Endothelial cell (in vitro differentiated cells): Measurements from ENCODE around the gene KLF13. TPM values are rescaled to one million over a fixed set of nuclear protein-coding genes. Genes with fewer than 3 reads are reported as not detected.

Experiments
- DNase-seq: peaks from one replicate; pipeline ENCODE4 v3.0.0; 2021; ENCODE audit warnings: low spot score
- H3K27ac Mint-ChIP-seq: one replicate; pipeline ENCODE4 v1.8.0; 2021; ENCODE audit warnings: mixed read lengths, inconsistent platforms; ENCODE audit not compliant: unreplicated experiment
- H3K27me3 Mint-ChIP-seq: one replicate; pipeline ENCODE4 v1.8.0; 2021; ENCODE audit warnings: mild to moderate bottlenecking, moderate library complexity, mixed read lengths, inconsistent platforms; ENCODE audit not compliant: unreplicated experiment
- H3K36me3 Mint-ChIP-seq: one replicate; pipeline ENCODE4 v1.8.0; 2021; ENCODE audit warnings: mild to moderate bottlenecking, low read depth, mixed read lengths, inconsistent platforms; ENCODE audit not compliant: unreplicated experiment
- H3K4me1 Mint-ChIP-seq: one replicate; pipeline ENCODE4 v1.8.0; 2021; ENCODE audit warnings: mild to moderate bottlenecking, mixed read lengths, inconsistent platforms; ENCODE audit not compliant: unreplicated experiment
- H3K4me3 Mint-ChIP-seq: one replicate; pipeline ENCODE4 v1.8.0; 2021; ENCODE audit warnings: mild to moderate bottlenecking, mixed read lengths, inconsistent platforms; ENCODE audit not compliant: unreplicated experiment
- H3K9me3 Mint-ChIP-seq: one replicate; pipeline ENCODE4 v1.8.0; 2021; ENCODE audit warnings: mixed read lengths, inconsistent platforms; ENCODE audit not compliant: unreplicated experiment
- CTCF ChIP-seq: fragments of 200-600 bp; sonication (generic); IDR thresholded peaks from one replicate; pipeline ENCODE4 v1.5.0; 2021; ENCODE audit warnings: antibody characterized with exemption; ENCODE audit not compliant: unreplicated experiment
- total RNA-seq: library from RNA; stranded (reverse); fragmentation: NEBNext Ultra II Directional; extraction: Animal tissue kit (Norgen Biotek cat#: 25700); gene quantifications from one replicate; pipeline ENCODE4 v1.2.1, GENCODE V29; 2021; ENCODE audit not compliant: unreplicated experiment

KLF13 gene
- total RNA-seq, 1 donor from 2014 or later = 45.1 TPM

GRCh38 chr15:31403096-31403495 lies 76.5 kb downstream of the KLF13 start:
- no peak for DNase-seq
- Mint-ChIP-seq H3K4me3 (no peak overlapping the region), H3K27me3 (peaks cover 3% of the 10 kb centered on the region), H3K36me3 (peaks cover 4% of the 10 kb centered on the region), H3K27ac (no peak overlapping the region), H3K9me3 (no peaks in the 10 kb centered on the region), H3K4me1 (no peaks in the 10 kb centered on the region)
- TF ChIP-seq CTCF = no peak

DNA sequence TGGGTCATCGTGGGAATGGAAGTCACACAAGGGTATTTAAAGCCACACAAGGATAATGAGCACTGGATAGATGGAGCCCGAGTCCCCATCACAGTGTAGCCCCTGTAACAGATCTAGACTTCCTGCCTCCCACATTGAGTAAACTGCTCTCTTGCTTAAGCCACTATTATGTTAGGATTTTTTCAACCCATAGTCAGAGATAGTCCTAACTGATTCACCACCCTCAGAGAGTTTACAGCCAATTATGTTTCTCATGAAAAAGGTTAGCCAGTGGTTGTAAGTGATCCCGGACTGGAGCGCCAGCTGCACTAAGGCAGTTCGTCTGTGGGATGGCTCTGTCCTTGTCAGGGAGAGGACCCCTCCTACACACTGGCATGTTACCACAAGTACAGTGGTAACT lies 77.0 kb downstream of the KLF13 start:
- no peaks in the 10 kb centered on the region for H3K4me1 Mint-ChIP-seq
- no peak overlapping the region for H3K4me3 Mint-ChIP-seq
- no peak overlapping the region for H3K27ac Mint-ChIP-seq
- H3K36me3 Mint-ChIP-seq = peaks cover 4% of the 10 kb centered on the region
- no peak for TF ChIP-seq CTCF
- peaks cover 2% of the 10 kb centered on the region for H3K27me3 Mint-ChIP-seq
- peaks cover 2% of the 10 kb centered on the region for H3K9me3 Mint-ChIP-seq
- no peak for DNase-seq

- no peak for DNase-seq
- no peak overlapping the region for H3K4me3 Mint-ChIP-seq
- H3K27me3 Mint-ChIP-seq = peaks cover 2% of the 10 kb centered on the region
- H3K27ac Mint-ChIP-seq = no peak overlapping the region
- peaks cover 4% of the 10 kb centered on the region for H3K36me3 Mint-ChIP-seq
- no peak for TF ChIP-seq CTCF
- H3K4me1 Mint-ChIP-seq = no peaks in the 10 kb centered on the region
- H3K9me3 Mint-ChIP-seq = peaks cover 3% of the 10 kb centered on the region
Observed at GRCh38 chr15:31404345-31404744, 77.7 kb downstream of the KLF13 start.

DNA sequence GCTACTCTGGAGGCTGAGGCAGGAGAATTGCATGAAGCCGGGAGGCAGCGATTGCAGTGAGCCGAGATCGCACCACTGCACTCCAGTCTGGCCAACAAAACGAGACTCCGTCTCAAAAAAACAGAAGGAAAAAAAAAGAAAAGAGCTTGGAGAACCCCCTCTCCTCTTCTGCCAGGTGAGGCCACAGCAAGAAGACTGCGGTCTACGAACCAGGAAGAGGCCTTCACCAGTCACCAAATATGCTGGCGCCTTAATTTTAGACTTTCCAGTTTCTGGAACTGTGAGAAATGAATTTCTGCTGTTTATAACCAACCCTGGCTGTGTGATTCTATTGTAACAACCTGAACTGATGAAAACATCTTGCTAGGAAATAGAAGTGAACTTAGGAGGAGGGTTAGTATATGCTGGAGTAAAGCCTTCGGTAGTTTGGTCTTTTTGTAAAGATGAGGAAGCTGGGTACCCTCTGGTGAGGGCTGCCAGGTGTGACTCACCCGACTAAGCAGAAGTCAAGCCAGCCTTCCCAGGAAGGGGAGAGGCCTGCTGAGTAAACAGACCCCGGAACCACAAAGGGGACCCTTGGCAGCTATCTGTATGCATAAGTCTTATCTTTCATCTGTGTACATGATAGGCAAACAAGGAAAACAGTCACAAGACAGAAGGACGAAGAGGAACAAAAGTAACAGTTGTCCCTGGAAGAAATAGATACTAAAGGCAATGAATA lies 78.7 kb downstream of the KLF13 start:
- Mint-ChIP-seq H3K9me3 (peaks cover 3% of the 10 kb centered on the region), H3K27ac (no peak overlapping the region), H3K4me1 (no peaks in the 10 kb centered on the region), H3K27me3 (peaks cover 2% of the 10 kb centered on the region), H3K36me3 (peaks cover 4% of the 10 kb centered on the region), H3K4me3 (no peak overlapping the region)
- no peak for DNase-seq
- TF ChIP-seq CTCF = no peak

DNA sequence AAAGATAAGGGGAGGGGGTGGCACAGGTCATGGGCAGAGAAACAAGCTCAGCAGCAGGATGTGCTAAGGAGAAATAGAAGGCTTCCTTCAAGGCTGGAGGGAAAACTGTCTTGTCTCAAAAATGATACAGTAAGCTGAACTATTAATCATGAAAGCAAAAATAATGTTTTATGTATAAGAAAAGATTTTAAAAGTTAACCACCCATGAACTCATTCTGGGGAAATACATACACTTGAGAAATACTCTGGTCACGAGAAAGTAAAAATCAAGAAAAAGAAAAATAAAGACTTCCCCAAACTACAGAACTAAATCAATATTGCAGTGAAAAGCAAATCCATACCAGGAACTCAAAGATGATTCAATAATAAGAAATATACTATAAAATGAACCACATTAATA lies 80.7 kb downstream of the KLF13 start:
- no peak for TF ChIP-seq CTCF
- Mint-ChIP-seq H3K27ac (no peak overlapping the region), H3K9me3 (peaks cover 3% of the 10 kb centered on the region), H3K36me3 (peaks cover 4% of the 10 kb centered on the region), H3K4me3 (no peak overlapping the region), H3K4me1 (no peaks in the 10 kb centered on the region), H3K27me3 (peaks cover 2% of the 10 kb centered on the region)
- no peak for DNase-seq
